SK-N-MC (cell line): Measurements from ENCODE around the gene SPINK8.

Experiments
- DNase-seq: peaks from one replicate; pipeline ENCODE4 v3.0.0-alpha.2; 2011; ENCODE audit warnings: low read depth, low spot score
- H3K27ac ChIP-seq: fragments of 200-600 bp; sonication (generic); 2 replicates; pipeline ENCODE4 v1.5.1; 2016; ENCODE audit warnings: mixed run types
- H3K36me3 ChIP-seq: fragments of 200-600 bp; sonication (generic); 2 replicates; pipeline ENCODE4 v1.6.1; 2017; ENCODE audit warnings: antibody characterized with exemption, low read length, mixed read lengths; ENCODE audit not compliant: insufficient read depth
- H3K4me3 ChIP-seq: fragments of 200-600 bp; sonication (generic); 2 replicates; pipeline ENCODE4 v1.5.1; 2016
- H3K9ac ChIP-seq: fragments of 200-600 bp; sonication (generic); 2 replicates; pipeline ENCODE4 v1.8.0; 2017; ENCODE audit warnings: mixed run types, mixed read lengths; ENCODE audit not compliant: insufficient read length
- H3K9me3 ChIP-seq: fragments of 200-600 bp; sonication (generic); 2 replicates; pipeline ENCODE4 v1.6.1; 2017; ENCODE audit warnings: low read depth, mild to moderate bottlenecking, antibody characterized with exemption, low read length, moderate library complexity, mixed read lengths
- EZH2 ChIP-seq: fragments of 200-600 bp; sonication (generic); IDR thresholded peaks from one replicate; pipeline ENCODE4 v1.6.1; 2017; ENCODE audit warnings: antibody characterized with exemption
- FOXP2 ChIP-seq: optimal IDR thresholded peaks from 2 replicates; pipeline ENCODE3; 2011; ENCODE audit warnings: mild to moderate bottlenecking, moderate library complexity; ENCODE audit not compliant: insufficient read depth; ENCODE audit errors: extremely low read length, control extremely low read depth
- POLR2AphosphoS5 ChIP-seq: IDR thresholded peaks from 2 replicates; pipeline ENCODE4 v1.6.1; 2012; ENCODE audit warnings: mild to moderate bottlenecking, low read depth, low read length, borderline replicate concordance

The SPINK8 gene

GRCh38 chr3:48287034-48287433 is 46.4 kb downstream of the SPINK8 start:
- Histone ChIP-seq H3K4me3 (no peak overlapping the region), H3K9ac (no peak overlapping the region), H3K27ac (no peak overlapping the region), H3K9me3 (no peaks in the 10 kb centered on the region), H3K36me3 (no peaks in the 10 kb centered on the region)
- no peak for TF ChIP-seq EZH2
- no peak for TF ChIP-seq FOXP2
- TF ChIP-seq POLR2AphosphoS5, result no peak
- no peak for DNase-seq

GRCh38 chr3:48286308-48286707 is 47.2 kb downstream of the SPINK8 start:
- no peak overlapping the region for H3K9ac ChIP-seq
- TF ChIP-seq EZH2 (no peak), POLR2AphosphoS5 (no peak), FOXP2 (no peak)
- H3K36me3 ChIP-seq, result no peaks in the 10 kb centered on the region
- DNase-seq, result no peak
- no peak overlapping the region for H3K4me3 ChIP-seq
- no peaks in the 10 kb centered on the region for H3K9me3 ChIP-seq
- no peak overlapping the region for H3K27ac ChIP-seq

- Histone ChIP-seq H3K9ac (no peak overlapping the region), H3K36me3 (no peaks in the 10 kb centered on the region)
- TF ChIP-seq POLR2AphosphoS5, result no peak
- no peak for TF ChIP-seq FOXP2
- TF ChIP-seq EZH2, result no peak
Observed at GRCh38 chr3:48285675-48286074, 47.8 kb downstream of the SPINK8 start.

DNA sequence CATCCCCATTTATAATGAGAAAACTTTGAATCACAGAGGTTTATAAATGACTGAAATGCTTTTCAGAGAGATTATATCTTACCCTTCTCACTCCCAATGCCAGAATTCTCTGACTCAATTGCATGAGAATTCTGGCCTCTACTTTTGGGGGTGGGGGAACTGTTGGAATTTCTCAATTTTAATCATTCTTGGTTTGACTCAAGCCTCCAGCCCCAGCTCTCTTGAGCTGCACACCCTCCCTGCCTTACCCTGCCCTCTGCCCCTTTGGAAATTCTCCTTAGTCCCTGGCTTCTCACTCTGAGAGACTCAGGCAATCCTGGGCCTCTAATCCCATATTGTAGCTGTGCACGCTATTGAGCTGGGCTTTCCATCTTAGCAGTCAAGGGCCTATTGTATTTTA is 48.3 kb downstream of the SPINK8 start:
- Histone ChIP-seq H3K4me3 (no peak overlapping the region), H3K36me3 (no peaks in the 10 kb centered on the region), H3K9me3 (no peaks in the 10 kb centered on the region), H3K27ac (no peak overlapping the region), H3K9ac (no peak overlapping the region)
- TF ChIP-seq EZH2, result no peak
- TF ChIP-seq POLR2AphosphoS5, result no peak
- TF ChIP-seq FOXP2, result no peak
- no peak for DNase-seq

More at GRCh38 chr3:48285675-48286074, 47.8 kb downstream of the SPINK8 start:
- no peak for DNase-seq
- H3K27ac ChIP-seq, result no peak overlapping the region
- H3K9me3 ChIP-seq, result no peaks in the 10 kb centered on the region
- no peak overlapping the region for H3K4me3 ChIP-seq

GRCh38 chr3:48280881-48281280 is 52.6 kb downstream of the SPINK8 start:
- H3K9ac ChIP-seq, result no peak overlapping the region
- DNase-seq, result no peak

GRCh38 chr3:48278884-48279559 is 54.4 kb downstream of the SPINK8 start:
- no peak for DNase-seq
- no peaks in the 10 kb centered on the region for H3K36me3 ChIP-seq
- no peak for TF ChIP-seq POLR2AphosphoS5
- TF ChIP-seq FOXP2, result no peak
- no peak for TF ChIP-seq EZH2
- no peak overlapping the region for H3K9ac ChIP-seq
- no peak overlapping the region for H3K27ac ChIP-seq
- no peak overlapping the region for H3K4me3 ChIP-seq
- H3K9me3 ChIP-seq, result no peaks in the 10 kb centered on the region

More at GRCh38 chr3:48280881-48281280, 52.6 kb downstream of the SPINK8 start:
- no peak for TF ChIP-seq POLR2AphosphoS5
- no peak for TF ChIP-seq EZH2
- TF ChIP-seq FOXP2, result no peak
- Histone ChIP-seq H3K9me3 (no peaks in the 10 kb centered on the region), H3K27ac (no peak overlapping the region), H3K4me3 (no peak overlapping the region), H3K36me3 (no peaks in the 10 kb centered on the region)

GRCh38 chr3:48276911-48277641 is 56.4 kb downstream of the SPINK8 start:
- Histone ChIP-seq H3K4me3 (no peak overlapping the region), H3K9ac (no peak overlapping the region), H3K36me3 (no peaks in the 10 kb centered on the region), H3K9me3 (no peaks in the 10 kb centered on the region), H3K27ac (no peak overlapping the region)
- TF ChIP-seq EZH2, result no peak
- TF ChIP-seq POLR2AphosphoS5, result no peak
- no peak for TF ChIP-seq FOXP2
- DNase-seq, result no peak

DNA sequence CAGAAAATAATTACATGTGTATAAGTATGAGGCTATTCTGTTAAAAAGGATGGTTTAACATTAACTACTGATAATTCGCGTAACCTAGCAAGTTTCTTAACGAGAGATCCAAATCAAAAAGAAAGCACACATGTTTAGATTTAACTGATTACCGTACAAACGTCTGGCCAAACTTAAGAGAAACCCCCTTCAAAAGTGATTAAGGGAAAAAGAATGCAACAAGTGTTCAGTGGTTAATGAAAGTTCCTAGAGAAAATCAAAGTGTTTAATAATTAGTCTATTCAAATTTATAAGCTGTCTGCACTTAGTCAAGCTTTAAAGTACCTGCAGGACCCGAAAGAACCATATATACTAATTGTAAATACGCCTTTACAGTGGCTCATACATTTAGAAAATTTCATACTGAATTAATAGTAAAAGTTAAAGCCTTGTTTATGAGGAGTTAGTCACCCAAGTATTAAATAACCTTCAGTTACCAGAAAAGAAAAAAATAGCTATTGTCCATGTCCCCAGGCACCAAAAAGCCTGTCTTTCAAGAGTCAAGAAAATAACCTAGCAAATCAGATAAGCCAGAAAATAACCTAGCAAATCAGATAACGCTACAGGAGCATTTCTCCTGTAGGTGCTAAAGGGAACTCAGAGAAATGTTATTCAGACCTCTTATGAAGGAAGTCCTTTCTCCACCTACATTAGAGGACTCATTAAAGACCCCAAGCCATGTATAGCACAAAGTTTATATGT is 58.0 kb downstream of the SPINK8 start:
- Histone ChIP-seq H3K9ac (no peak overlapping the region), H3K27ac (no peak overlapping the region), H3K36me3 (no peaks in the 10 kb centered on the region), H3K9me3 (no peaks in the 10 kb centered on the region), H3K4me3 (no peak overlapping the region)
- DNase-seq, result no peak
- TF ChIP-seq EZH2 (no peak), FOXP2 (no peak), POLR2AphosphoS5 (no peak)
